GM12873 (cell line): ENCODE data around the gene AP1S3.

Experiments used
- TF ChIP-seq, protein P1 (sequence below): IDR thresholded peaks from 2 replicates; pipeline ENCODE4 v1.5.1; 2012; ENCODE audit warnings: low read depth, mild to moderate bottlenecking, moderate library complexity, low read length, control low read depth; ENCODE audit not compliant: insufficient read depth; ENCODE audit errors: missing control alignments

AP1S3 gene

DNA sequence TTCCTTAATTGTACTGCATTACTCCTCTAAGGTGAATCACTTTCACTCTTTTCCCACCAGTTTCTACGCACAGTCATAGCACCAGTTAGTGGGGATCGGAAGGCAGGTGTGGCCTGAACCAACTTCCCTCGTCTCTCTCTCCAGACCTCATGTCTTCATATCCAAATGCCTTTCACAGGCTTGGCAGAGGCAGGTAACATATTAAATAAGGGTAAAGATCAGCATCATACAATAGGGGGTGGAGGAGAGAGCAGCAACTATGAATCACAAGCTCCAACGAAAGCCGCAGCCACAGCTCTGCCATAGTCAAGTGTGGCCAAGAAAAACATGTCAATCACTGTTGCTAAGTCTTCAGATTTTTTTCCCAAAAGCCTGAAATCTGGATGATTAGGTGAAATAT, 40.3 kb downstream of the AP1S3 start:
- TF ChIP-seq, protein P1, sequence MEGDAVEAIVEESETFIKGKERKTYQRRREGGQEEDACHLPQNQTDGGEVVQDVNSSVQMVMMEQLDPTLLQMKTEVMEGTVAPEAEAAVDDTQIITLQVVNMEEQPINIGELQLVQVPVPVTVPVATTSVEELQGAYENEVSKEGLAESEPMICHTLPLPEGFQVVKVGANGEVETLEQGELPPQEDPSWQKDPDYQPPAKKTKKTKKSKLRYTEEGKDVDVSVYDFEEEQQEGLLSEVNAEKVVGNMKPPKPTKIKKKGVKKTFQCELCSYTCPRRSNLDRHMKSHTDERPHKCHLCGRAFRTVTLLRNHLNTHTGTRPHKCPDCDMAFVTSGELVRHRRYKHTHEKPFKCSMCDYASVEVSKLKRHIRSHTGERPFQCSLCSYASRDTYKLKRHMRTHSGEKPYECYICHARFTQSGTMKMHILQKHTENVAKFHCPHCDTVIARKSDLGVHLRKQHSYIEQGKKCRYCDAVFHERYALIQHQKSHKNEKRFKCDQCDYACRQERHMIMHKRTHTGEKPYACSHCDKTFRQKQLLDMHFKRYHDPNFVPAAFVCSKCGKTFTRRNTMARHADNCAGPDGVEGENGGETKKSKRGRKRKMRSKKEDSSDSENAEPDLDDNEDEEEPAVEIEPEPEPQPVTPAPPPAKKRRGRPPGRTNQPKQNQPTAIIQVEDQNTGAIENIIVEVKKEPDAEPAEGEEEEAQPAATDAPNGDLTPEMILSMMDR: no peak

DNA sequence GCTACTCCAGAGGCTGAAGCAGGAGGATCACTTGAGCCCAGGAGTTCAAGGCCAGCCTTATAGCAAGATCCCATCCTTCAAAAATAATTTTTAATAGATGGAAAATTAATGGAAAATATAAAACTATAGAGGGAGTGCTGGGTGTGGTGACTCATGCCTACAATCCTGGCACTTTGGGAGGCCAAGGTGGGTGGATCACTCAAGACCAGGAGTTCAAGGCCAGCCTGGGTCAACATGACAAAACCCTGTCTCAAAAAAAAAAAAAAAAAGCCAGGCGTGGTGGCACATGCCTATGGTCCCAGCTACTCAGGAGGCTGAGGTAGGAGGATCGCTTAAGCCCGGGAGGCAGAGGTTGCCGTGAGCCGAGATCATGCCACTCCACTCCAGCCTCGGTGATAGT, 48.0 kb downstream of the AP1S3 start:
- TF ChIP-seq, protein P1: no peak

DNA sequence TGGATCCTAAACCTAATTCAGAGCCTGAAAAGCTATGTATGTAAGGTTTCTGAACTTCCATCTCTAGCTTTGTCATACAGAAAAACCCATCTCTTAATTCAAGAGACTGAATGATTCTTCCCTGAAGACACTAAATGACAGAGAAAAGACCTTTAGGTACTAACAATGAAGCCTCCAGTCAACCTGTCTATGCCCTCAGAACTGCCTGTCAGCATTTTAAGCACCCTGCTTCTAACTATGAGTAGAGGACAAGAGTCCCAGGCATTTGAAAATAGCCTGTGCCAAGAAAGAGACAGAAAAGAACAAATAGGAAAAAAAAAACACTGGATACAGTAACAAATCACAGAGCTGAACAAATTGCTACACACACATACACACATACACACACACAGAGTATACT, 48.6 kb downstream of the AP1S3 start:
- TF ChIP-seq, protein P1: no peak

DNA sequence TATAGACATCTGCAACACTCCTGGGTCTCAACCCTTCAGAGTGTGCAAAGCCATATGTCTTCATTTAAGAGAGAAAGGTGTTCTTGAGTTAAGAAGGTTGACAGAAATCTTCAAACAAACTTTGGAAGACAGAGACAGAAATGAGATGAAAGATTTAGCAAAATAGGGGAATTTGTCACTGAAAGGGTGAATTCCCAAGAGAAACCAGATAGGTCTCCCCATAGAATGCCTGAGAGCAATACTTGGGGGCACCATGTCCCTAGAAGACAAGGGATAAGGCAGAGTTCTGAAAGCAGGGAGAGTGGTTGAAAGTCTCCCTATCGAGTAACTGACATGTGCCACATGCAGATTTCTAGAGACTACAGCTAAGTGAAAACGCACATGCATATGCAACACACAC, 50.0 kb downstream of the AP1S3 start:
- TF ChIP-seq, protein P1: no peak

DNA sequence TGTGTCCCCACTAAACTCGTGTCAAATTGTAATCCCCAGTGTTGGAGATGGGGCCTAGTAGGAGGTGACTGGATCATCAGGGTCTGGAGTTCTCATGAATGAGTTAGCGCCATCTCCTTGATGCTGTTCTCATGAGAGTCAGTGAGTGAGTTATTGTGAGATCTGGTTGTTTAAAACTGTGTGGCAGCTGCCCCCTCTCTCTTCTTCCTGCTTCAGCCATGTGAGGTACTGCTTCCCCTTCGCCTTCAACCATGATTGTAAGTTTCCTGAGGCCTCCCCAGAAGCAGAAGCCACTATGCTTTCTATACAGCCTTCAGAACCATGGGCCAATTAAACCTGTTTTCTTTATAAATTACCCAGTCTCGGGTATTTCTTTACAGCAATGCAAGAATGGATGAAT, 50.4 kb downstream of the AP1S3 start:
- TF ChIP-seq, protein P1: no peak

DNA sequence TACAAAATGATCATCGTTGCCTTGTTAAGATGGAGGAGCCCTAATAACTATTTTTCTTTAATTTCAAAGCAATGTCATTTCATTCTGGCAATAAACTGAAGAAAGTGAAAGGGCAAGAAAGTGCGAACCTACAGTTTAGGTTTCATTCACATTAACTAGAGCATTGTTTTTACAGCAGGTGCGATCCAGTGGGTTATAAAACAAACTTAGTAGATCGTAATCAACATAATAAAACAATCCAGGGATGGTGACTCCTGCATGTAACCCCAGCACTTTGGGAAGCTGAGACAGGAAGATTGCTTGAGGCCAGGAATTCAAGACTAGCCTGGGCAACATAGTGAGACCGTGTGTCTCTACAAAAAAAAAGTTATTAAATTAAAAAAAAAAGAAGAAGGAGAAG, 51.1 kb downstream of the AP1S3 start:
- TF ChIP-seq, protein P1: no peak

DNA sequence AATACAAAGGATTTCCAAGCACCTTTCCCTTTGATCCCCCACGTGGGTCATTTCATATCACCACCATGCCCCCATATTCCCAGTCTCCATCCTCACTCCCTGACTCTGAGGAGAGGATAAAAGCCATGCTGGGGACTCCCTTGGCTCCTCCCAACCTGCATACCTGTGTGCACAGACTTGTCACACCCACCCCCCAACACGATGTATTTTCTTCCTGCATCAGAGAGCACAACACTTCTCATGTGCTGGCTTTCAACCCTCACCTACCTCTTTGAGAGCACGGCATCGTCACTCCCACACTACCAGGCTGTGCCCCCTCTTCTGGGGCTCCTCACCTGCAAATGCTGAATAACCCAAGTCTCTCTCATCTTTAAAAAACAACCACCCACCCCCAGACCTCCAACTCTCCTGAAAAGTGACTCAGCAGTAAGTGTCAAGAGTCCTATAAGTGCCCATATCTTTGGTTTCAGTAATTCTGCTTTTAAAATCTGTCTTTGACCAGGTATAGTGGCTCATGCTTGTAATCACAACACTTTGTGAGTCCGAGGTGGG, 53.1 kb downstream of the AP1S3 start:
- TF ChIP-seq, protein P1: no peak

DNA sequence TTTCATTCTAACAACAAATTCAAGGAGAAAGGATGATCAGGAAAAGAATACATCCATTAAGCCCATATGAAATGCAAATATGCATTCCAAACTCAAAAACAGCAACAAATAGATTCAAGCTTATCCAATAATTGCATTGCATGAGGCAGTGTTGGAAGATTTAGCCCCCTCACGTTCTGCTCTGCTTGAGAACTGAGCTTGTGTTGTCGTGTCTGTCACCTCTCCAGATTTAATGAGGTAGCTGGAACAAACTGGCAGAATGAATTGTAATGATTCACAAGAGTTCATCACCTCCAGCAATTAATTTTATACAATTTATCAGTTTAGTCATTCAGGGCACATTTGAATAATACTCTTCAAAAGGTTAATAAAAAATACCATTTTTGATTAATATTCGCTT, 54.8 kb downstream of the AP1S3 start:
- TF ChIP-seq, protein P1: no peak
